GM23248 (cell line): Measurements from ENCODE around the gene MEIKIN. TPM values are rescaled to one million over a fixed set of nuclear protein-coding genes. Genes with fewer than 3 reads are reported as not detected.

Experiments
- DNase-seq: peaks from one replicate; pipeline ENCODE4 v3.0.0-alpha.2; 2015
- H2AFZ ChIP-seq: fragments of 200-600 bp; sonication (generic); 2 replicates; pipeline ENCODE4 v1.6.1; 2016; ENCODE audit warnings: antibody characterized with exemption
- H3F3A ChIP-seq: fragments of 200-600 bp; sonication (generic); 2 replicates; pipeline ENCODE4 v1.6.1; 2016; ENCODE audit warnings: mild to moderate bottlenecking, antibody characterized with exemption, mixed run types; ENCODE audit not compliant: insufficient read depth
- H3K27ac ChIP-seq: fragments of 200-600 bp; sonication (generic); 2 replicates; pipeline ENCODE4 v1.5.1; 2016; ENCODE audit warnings: mild to moderate bottlenecking
- H3K27me3 ChIP-seq: fragments of 200-600 bp; sonication (generic); replicated peaks from 2 replicates; pipeline ENCODE4 v1.6.1; 2016; ENCODE audit warnings: mild to moderate bottlenecking; ENCODE audit not compliant: insufficient read depth
- H3K36me3 ChIP-seq: fragments of 200-600 bp; sonication (generic); 2 replicates; pipeline ENCODE4 v1.6.1; 2016; ENCODE audit warnings: low read depth, mild to moderate bottlenecking
- H3K4me1 ChIP-seq: fragments of 200-600 bp; sonication (generic); 2 replicates; pipeline ENCODE4 v1.6.1; 2016; ENCODE audit warnings: mild to moderate bottlenecking; ENCODE audit not compliant: insufficient read depth
- H3K4me2 ChIP-seq: fragments of 200-600 bp; sonication (generic); one replicate; pipeline ENCODE4 v1.6.1; 2016; ENCODE audit warnings: mild to moderate bottlenecking; ENCODE audit not compliant: unreplicated experiment
- H3K4me3 ChIP-seq: fragments of 200-600 bp; sonication (generic); 2 replicates; pipeline ENCODE4 v1.5.1; 2016; ENCODE audit warnings: mild to moderate bottlenecking
- H3K79me2 ChIP-seq: fragments of 200-600 bp; sonication (generic); 2 replicates; pipeline ENCODE4 v1.6.1; 2016; ENCODE audit warnings: mild to moderate bottlenecking; ENCODE audit not compliant: insufficient read depth
- H3K9ac ChIP-seq: fragments of 200-600 bp; sonication (generic); 2 replicates; pipeline ENCODE4 v1.6.1; 2016; ENCODE audit warnings: mild to moderate bottlenecking
- H3K9me2 ChIP-seq: fragments of 200-600 bp; sonication (generic); 2 replicates; pipeline ENCODE4 v1.6.1; 2016; ENCODE audit warnings: mixed run types, mild to moderate bottlenecking, moderate library complexity; ENCODE audit not compliant: insufficient read depth
- H3K9me3 ChIP-seq: fragments of 200-600 bp; sonication (generic); one replicate; pipeline ENCODE4 v1.6.1; 2017; ENCODE audit warnings: low read depth
- H4K20me1 ChIP-seq: fragments of 200-600 bp; sonication (generic); 2 replicates; pipeline ENCODE4 v1.6.0; 2016; ENCODE audit not compliant: insufficient read depth
- EZH2 ChIP-seq: fragments of 200-600 bp; sonication (generic); IDR thresholded peaks from 2 replicates; pipeline ENCODE4 v1.6.1; 2018; ENCODE audit warnings: antibody characterized with exemption, mild to moderate bottlenecking; ENCODE audit not compliant: insufficient read depth, poor library complexity, severe bottlenecking
- EZH2phosphoT487 ChIP-seq: fragments of 200-600 bp; sonication (generic); IDR thresholded peaks from 2 replicates; pipeline ENCODE4 v1.6.1; 2018; ENCODE audit warnings: antibody characterized with exemption, moderate library complexity, mild to moderate bottlenecking, low read depth; ENCODE audit not compliant: insufficient read depth
- WGBS, 2 experiments: methylation state at CpG; one replicate each; pipeline ENCODE4 v1.1.6; 2015 to 2017; ENCODE audit warnings: low lambda C conversion rate in 2 of 2, low coverage in 1 of 2; ENCODE audit errors: missing lambda C conversion rate in 2 of 2; 5-methylcytosine and 5-hydroxymethylcytosine counted together
- in situ Hi-C: fragments of 300-500 bp; cut with MboI; formaldehyde crosslinking; loops from 2 replicates; pipeline ENCODE4 v1.15.0; 2020
- polyA plus RNA-seq: library from polyadenylated mRNA; unstranded; fragments of >200 nt; fragmentation: Nextera tagmentation; extraction: Ambion mirVana; gene quantifications from 2 replicates; pipeline ENCODE4 v1.2.1, GENCODE V29; 2016
- total RNA-seq: library from RNA; depleted of rRNA; stranded (reverse); fragments of >200 nt; shearing (Covaris generic); gene quantifications from 2 replicates; pipeline ENCODE4 v1.2.3, GENCODE V29; 2014

Gene MEIKIN
- total and polyA plus RNA-seq, 2 experiments from 2014 or later: not detected

DNA sequence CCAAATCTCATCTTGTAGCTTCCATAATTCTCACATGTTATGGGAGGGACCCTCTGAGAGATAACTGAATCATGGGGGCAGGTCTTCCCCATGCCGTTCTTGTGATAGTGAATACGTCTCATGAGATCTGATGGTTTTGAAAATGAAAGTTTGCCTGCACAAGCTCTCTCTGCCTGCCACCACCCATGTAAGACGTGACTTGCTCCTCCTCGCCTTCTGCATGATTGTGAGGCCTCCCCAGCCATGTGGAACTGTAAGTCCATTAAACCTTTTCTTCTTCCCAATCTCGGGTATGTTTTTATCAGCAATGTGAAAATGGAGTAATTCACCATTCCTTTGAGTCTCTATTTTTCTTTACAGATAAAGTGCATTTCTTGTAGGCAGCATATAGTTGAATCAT, 81.8 kb downstream of the MEIKIN start:
- in situ Hi-C loops: no loop called here
- 27 to 33% methylated on average over 5 of the region's 5 CpGs for WGBS, 2 experiments

DNA sequence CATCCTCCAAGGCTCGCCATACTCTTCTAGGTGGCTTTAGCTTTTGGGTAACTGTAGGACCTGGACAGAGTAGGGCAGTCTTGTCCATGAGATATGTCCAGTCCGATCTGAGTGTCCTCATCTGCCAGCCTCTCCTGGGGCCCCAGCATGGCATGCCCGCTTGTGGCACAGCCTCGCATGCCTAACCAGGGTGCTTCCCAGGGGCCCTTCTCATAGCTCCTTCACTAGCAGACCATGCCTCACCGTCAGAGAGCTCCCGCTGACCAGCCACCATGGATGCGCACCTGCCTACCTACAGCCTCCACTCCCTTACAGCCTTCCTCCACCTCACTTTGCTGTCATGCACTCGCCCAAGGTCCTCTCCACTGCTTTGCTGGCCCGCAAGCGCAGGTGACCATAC, 88.1 kb downstream of the MEIKIN start:
- in situ Hi-C loops: no loop called here
- Histone ChIP-seq H4K20me1 (no peaks in the 10 kb centered on the region), H3K27me3 (no peaks in the 10 kb centered on the region), H3K4me3 (no peak overlapping the region), H3K4me1 (no peaks in the 10 kb centered on the region), H2AFZ (no peak overlapping the region), H3K9me3 (no peaks in the 10 kb centered on the region), H3K4me2 (no peak overlapping the region), H3K79me2 (no peaks in the 10 kb centered on the region), H3K27ac (no peak overlapping the region), H3K9me2 (no peaks in the 10 kb centered on the region), H3K36me3 (no peaks in the 10 kb centered on the region), H3K9ac (no peak overlapping the region), H3F3A (no peaks in the 10 kb centered on the region)
- TF ChIP-seq EZH2phosphoT487: no peak
- no peak for TF ChIP-seq EZH2
- DNase-seq: no peak
- 63 to 74% methylated on average over 10 of the region's 10 CpGs for WGBS, 2 experiments

More for the DNA sequence above, 81.8 kb downstream of the MEIKIN start:
- TF ChIP-seq EZH2phosphoT487 (no peak), EZH2 (no peak)
- H4K20me1 ChIP-seq: no peaks in the 10 kb centered on the region
- H3K9me3 ChIP-seq: no peaks in the 10 kb centered on the region
- no peaks in the 10 kb centered on the region for H3K9me2 ChIP-seq
- H2AFZ ChIP-seq: no peak overlapping the region
- no peak overlapping the region for H3K27ac ChIP-seq
- H3K36me3 ChIP-seq: no peaks in the 10 kb centered on the region
- H3K4me2 ChIP-seq: no peak overlapping the region
- no peaks in the 10 kb centered on the region for H3K27me3 ChIP-seq
- H3F3A ChIP-seq: no peaks in the 10 kb centered on the region
- no peak overlapping the region for H3K4me3 ChIP-seq
- H3K79me2 ChIP-seq: no peaks in the 10 kb centered on the region
- no peak for DNase-seq
- no peak overlapping the region for H3K9ac ChIP-seq
- no peaks in the 10 kb centered on the region for H3K4me1 ChIP-seq

DNA sequence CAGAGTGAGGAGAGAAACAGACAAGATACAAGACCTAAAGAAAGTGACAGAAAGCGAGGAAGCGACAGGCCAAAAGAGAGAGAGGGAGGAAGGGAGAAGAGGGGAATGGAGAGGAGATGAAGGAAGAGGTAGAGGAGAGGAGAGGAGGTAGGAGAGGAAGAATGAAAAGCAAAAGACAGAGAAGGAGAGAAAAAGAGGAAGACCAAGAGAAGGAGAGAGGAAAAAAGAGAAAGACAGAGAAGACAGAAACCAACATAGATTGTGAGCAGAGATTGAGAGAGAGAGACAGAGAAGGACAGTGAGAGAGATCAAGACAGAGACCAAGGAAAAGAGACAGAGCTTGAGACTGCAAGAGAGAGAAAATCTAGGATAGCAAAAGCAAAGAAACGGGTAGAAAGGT, 90.0 kb downstream of the MEIKIN start:
- Histone ChIP-seq H3K36me3 (no peaks in the 10 kb centered on the region), H3K27me3 (no peaks in the 10 kb centered on the region), H3F3A (no peaks in the 10 kb centered on the region), H3K4me2 (no peak overlapping the region), H2AFZ (no peak overlapping the region), H3K9me3 (no peaks in the 10 kb centered on the region), H4K20me1 (no peaks in the 10 kb centered on the region), H3K4me1 (no peaks in the 10 kb centered on the region), H3K9me2 (no peaks in the 10 kb centered on the region), H3K9ac (no peak overlapping the region), H3K27ac (no peak overlapping the region), H3K79me2 (no peaks in the 10 kb centered on the region), H3K4me3 (no peak overlapping the region)
- TF ChIP-seq EZH2: no peak
- no peak for TF ChIP-seq EZH2phosphoT487
- no peak for DNase-seq
- 58 to 64% methylated on average over 3 of the region's 3 CpGs for WGBS, 2 experiments
- in situ Hi-C loops: no loop called here

DNA sequence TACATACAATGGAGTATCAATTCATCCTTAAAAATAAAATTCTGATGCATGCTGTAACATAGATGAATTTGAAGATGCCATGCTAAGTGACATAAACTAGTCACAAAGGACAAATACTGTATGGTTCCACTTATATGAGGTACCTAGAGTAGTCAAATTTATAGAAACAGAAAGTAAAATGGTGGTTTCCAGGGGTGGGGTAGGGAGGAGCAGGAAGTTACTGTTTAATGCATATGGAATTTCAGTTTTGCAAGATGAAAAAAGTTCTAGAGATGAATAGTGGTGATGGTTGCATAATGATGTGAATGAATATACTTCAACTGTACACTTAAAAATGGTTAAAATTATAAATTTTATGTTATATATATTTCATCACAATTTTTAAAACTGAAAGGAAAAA, 91.3 kb downstream of the MEIKIN start:
- H3F3A ChIP-seq: no peaks in the 10 kb centered on the region
- no peaks in the 10 kb centered on the region for H3K27me3 ChIP-seq
- in situ Hi-C loops: no loop called here
- no peak overlapping the region for H3K4me2 ChIP-seq
- peak; percentile 21 for DNase-seq
- no peaks in the 10 kb centered on the region for H3K4me1 ChIP-seq
- no peaks in the 10 kb centered on the region for H4K20me1 ChIP-seq
- H3K9me3 ChIP-seq: no peaks in the 10 kb centered on the region
- no peak overlapping the region for H3K9ac ChIP-seq
- H3K27ac ChIP-seq: no peak overlapping the region
- H2AFZ ChIP-seq: no peak overlapping the region
- no peaks in the 10 kb centered on the region for H3K9me2 ChIP-seq
- no peaks in the 10 kb centered on the region for H3K36me3 ChIP-seq
- TF ChIP-seq EZH2phosphoT487 (no peak), EZH2 (no peak)
- H3K79me2 ChIP-seq: no peaks in the 10 kb centered on the region
- H3K4me3 ChIP-seq: no peak overlapping the region

DNA sequence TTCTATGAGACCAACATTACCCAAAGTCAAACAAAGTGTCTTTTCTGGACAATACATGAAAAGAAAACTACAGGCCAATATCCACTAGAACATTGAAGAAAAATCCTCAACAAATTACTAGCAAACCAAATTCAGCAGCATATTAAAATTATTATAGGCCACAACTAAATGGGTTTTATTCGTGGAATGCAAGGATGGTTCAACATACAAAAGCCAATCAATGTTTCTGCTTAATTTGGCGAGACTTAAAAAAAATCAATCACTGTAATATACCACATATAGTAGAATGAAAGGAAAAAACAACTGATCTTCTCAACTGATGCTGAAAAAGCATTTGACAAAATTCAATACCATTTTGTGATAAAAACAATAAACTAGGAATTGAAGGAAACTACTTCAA, 96.8 kb downstream of the MEIKIN start:
- peak; percentile 0 for DNase-seq
- Histone ChIP-seq H3F3A (no peaks in the 10 kb centered on the region), H4K20me1 (no peaks in the 10 kb centered on the region), H3K4me1 (no peaks in the 10 kb centered on the region), H3K9ac (no peak overlapping the region), H3K9me3 (no peaks in the 10 kb centered on the region), H3K4me3 (no peak overlapping the region), H3K27me3 (no peaks in the 10 kb centered on the region), H3K79me2 (no peaks in the 10 kb centered on the region), H2AFZ (no peak overlapping the region), H3K27ac (no peak overlapping the region), H3K36me3 (no peaks in the 10 kb centered on the region), H3K4me2 (no peak overlapping the region), H3K9me2 (no peaks in the 10 kb centered on the region)
- WGBS, 2 experiments: 29 to 30% methylated on average over 2 of the region's 2 CpGs
- in situ Hi-C loops: no loop called here
- TF ChIP-seq EZH2phosphoT487 (no peak), EZH2 (no peak)
